H1 (cell line): Measurements from ENCODE around the gene SLC22A23. TPM values are rescaled to one million over a fixed set of nuclear protein-coding genes. Genes with fewer than 3 reads are reported as not detected.

Experiments
- CTCF ChIA-PET: fragments of 300-600 bp; sonication (Branson Sonifier 250); formaldehyde crosslinking; loops from one replicate; lab custom pipeline; 2021; ENCODE audit not compliant: partially characterized antibody; lab: Charles Lee
- POLR2A ChIA-PET: fragments of 300-600 bp; sonication (Branson Sonifier 250); formaldehyde crosslinking; loops from one replicate; lab custom pipeline; 2021; ENCODE audit warnings: inconsistent platforms; ENCODE audit not compliant: partially characterized antibody; lab: Charles Lee
- DNase-seq, 2 experiments: peaks; one replicate each; pipeline versions ENCODE4 v3.0.0 to v3.0.0-alpha.2; 2010 to 2022; ENCODE audit warnings: low spot score in 2 of 2, low read depth in 1 of 2, mixed read lengths in 1 of 2
- FAIRE-seq: peaks from 2 replicates; lab custom pipeline; 2011; peaks lifted over from hg19 to GRCh38; lab: Jason Lieb, UNC
- H2AFZ ChIP-seq: 2 replicates; pipeline ENCODE4 v1.8.1; 2012; ENCODE audit warnings: low read length, inconsistent platforms
- H2AK5ac ChIP-seq: 2 replicates; pipeline ENCODE4 v1.6.1; 2013; ENCODE audit warnings: low read depth, low read length
- H2BK120ac ChIP-seq: replicated peaks from 2 replicates; pipeline ENCODE3; 2013; ENCODE audit warnings: low read depth, low read length, inconsistent platforms
- H2BK12ac ChIP-seq: 2 replicates; pipeline ENCODE4 v1.6.1; 2013; ENCODE audit warnings: low read depth, low read length
- H2BK15ac ChIP-seq: 2 replicates; pipeline ENCODE4 v1.6.1; 2013; ENCODE audit warnings: low read length
- H2BK20ac ChIP-seq: 2 replicates; pipeline ENCODE4 v1.6.1; 2013; ENCODE audit warnings: low read length
- H2BK5ac ChIP-seq: 2 replicates; pipeline ENCODE4 v1.6.1; 2013; ENCODE audit warnings: low read depth, low read length
- H3K14ac ChIP-seq: 2 replicates; pipeline ENCODE4 v1.6.1; 2013; ENCODE audit warnings: inconsistent platforms; ENCODE audit not compliant: insufficient read length
- H3K18ac ChIP-seq: 2 replicates; pipeline ENCODE4 v1.6.1; 2013; ENCODE audit warnings: low read length; ENCODE audit errors: extremely low read depth
- H3K23ac ChIP-seq: 2 replicates; pipeline ENCODE4 v1.6.1; 2013; ENCODE audit warnings: inconsistent platforms; ENCODE audit not compliant: insufficient read length
- H3K23me2 ChIP-seq: 2 replicates; pipeline ENCODE4 v1.6.1; 2013; ENCODE audit warnings: low read depth, low read length
- H3K27ac ChIP-seq: 2 replicates; pipeline ENCODE4 v1.6.1; 2011; ENCODE audit warnings: low read depth, low read length, inconsistent platforms
- H3K27me3 ChIP-seq, 4 experiments: replicated peaks in 1 of 4; 1 replicate in 1 of 4; 2 replicates in 3 of 4; pipeline versions ENCODE4 v1.6.1 to v1.8.1; 2011 to 2013; ENCODE audit warnings: low read length in 3 of 4, mild to moderate bottlenecking in 3 of 4, inconsistent platforms in 2 of 4, mixed read lengths in 2 of 4, moderate library complexity in 1 of 4; ENCODE audit not compliant: control insufficient read depth in 3 of 4, insufficient read depth in 3 of 4; ENCODE audit errors: extremely low read depth in 1 of 4
- H3K36me3 ChIP-seq, 4 experiments: 2 replicates each; pipeline versions ENCODE4 v1.6.1 to v1.8.1; 2011 to 2013; ENCODE audit warnings: mild to moderate bottlenecking in 4 of 4, low read length in 3 of 4, moderate library complexity in 2 of 4, control low read depth in 1 of 4, inconsistent platforms in 1 of 4; ENCODE audit not compliant: insufficient read depth in 4 of 4, control insufficient read depth in 2 of 4
- H3K4ac ChIP-seq: replicated peaks from 2 replicates; pipeline ENCODE3; 2013; ENCODE audit warnings: low read length, low read depth, mixed read lengths, inconsistent platforms; ENCODE audit not compliant: insufficient read length
- H3K4me1 ChIP-seq, 4 experiments: replicated peaks in 1 of 4; 1 replicate in 1 of 4; 2 replicates in 3 of 4; pipeline versions ENCODE4 v1.6.1 to v1.8.1; 2011 to 2013; ENCODE audit warnings: low read length in 3 of 4, inconsistent platforms in 2 of 4, mixed read lengths in 1 of 4; ENCODE audit not compliant: insufficient read depth in 4 of 4, control insufficient read depth in 3 of 4
- H3K4me2 ChIP-seq, 2 experiments: 2 replicates each; pipeline versions ENCODE4 v1.6.1 to v1.8.1; 2011 to 2013; ENCODE audit warnings: low read depth in 2 of 2, low read length in 2 of 2, control low read depth in 1 of 2, inconsistent platforms in 1 of 2, mild to moderate bottlenecking in 1 of 2; ENCODE audit not compliant: insufficient read depth in 1 of 2
- H3K4me3 ChIP-seq, 4 experiments: fragments of 200-600, 300-600 bp in 1 of 4; sonication (generic), shearing (Covaris generic), sonication (Bioruptor Twin) in 1 of 4; 2 replicates each; pipeline versions ENCODE4 v1.5.1 to v1.8.1; 2011 to 2016; ENCODE audit warnings: low read length in 4 of 4, low read depth in 3 of 4, control low read depth in 2 of 4, inconsistent platforms in 2 of 4, mild to moderate bottlenecking in 2 of 4, mixed read lengths in 1 of 4, moderate library complexity in 1 of 4; ENCODE audit not compliant: insufficient read depth in 2 of 4; ENCODE audit errors: extremely low read depth in 1 of 4
- H3K56ac ChIP-seq: replicated peaks from 2 replicates; pipeline ENCODE3; 2013; ENCODE audit warnings: low read depth, mild to moderate bottlenecking, mixed read lengths, low read length, inconsistent platforms; ENCODE audit not compliant: insufficient read length
- H3K79me1 ChIP-seq: 2 replicates; pipeline ENCODE4 v1.6.1; 2013; ENCODE audit warnings: low read depth, low read length, control low read depth
- H3K79me2 ChIP-seq, 2 experiments: 2 replicates each; pipeline versions ENCODE4 v1.6.1 to v1.8.1; 2012 to 2013; ENCODE audit warnings: low read length in 2 of 2, mild to moderate bottlenecking in 2 of 2, inconsistent platforms in 1 of 2; ENCODE audit not compliant: insufficient read depth in 2 of 2, control insufficient read depth in 1 of 2
- H3K9ac ChIP-seq, 4 experiments: replicated peaks in 1 of 4; 1 replicate in 1 of 4; 2 replicates in 3 of 4; pipeline versions ENCODE4 v1.6.1 to v1.8.1; 2011 to 2013; ENCODE audit warnings: low read depth in 3 of 4, low read length in 3 of 4, control low read depth in 2 of 4, mild to moderate bottlenecking in 2 of 4, moderate library complexity in 2 of 4, inconsistent platforms in 1 of 4; ENCODE audit errors: extremely low read depth in 1 of 4
- H3K9me3 ChIP-seq, 2 experiments: 2 replicates each; pipeline versions ENCODE4 v1.6.1 to v1.8.1; 2012 to 2013; ENCODE audit warnings: mild to moderate bottlenecking in 2 of 2, moderate library complexity in 2 of 2, control low read depth in 1 of 2, inconsistent platforms in 1 of 2, low read depth in 1 of 2, low read length in 1 of 2, mixed read lengths in 1 of 2; ENCODE audit not compliant: insufficient read depth in 2 of 2
- H4K20me1 ChIP-seq, 2 experiments: replicated peaks in 1 of 2; 2 replicates each; pipeline versions ENCODE3 to v1.8.1; 2011 to 2013; ENCODE audit warnings: inconsistent platforms in 2 of 2, low read length in 2 of 2, mild to moderate bottlenecking in 1 of 2; ENCODE audit not compliant: insufficient read depth in 2 of 2, control insufficient read depth in 1 of 2
- H4K5ac ChIP-seq: 2 replicates; pipeline ENCODE4 v1.6.1; 2013; ENCODE audit warnings: low read length, low read depth, mixed read lengths, inconsistent platforms; ENCODE audit not compliant: insufficient read length
- H4K8ac ChIP-seq: 2 replicates; pipeline ENCODE4 v1.8.0; 2013; ENCODE audit warnings: mild to moderate bottlenecking, moderate library complexity, low read length, inconsistent platforms; ENCODE audit not compliant: insufficient read depth; ENCODE audit errors: extremely low read depth
- H4K91ac ChIP-seq: replicated peaks from 2 replicates; pipeline ENCODE3; 2013; ENCODE audit warnings: low read length, mixed read lengths, inconsistent platforms; ENCODE audit not compliant: insufficient read length
- GABPA ChIP-seq: IDR thresholded peaks from 2 replicates; pipeline ENCODE4 v1.6.1; 2011; ENCODE audit warnings: mild to moderate bottlenecking, low read length, moderate library complexity, borderline replicate concordance; ENCODE audit not compliant: insufficient read depth
- RAD21 ChIP-seq, 2 experiments: IDR thresholded peaks in 1 of 2; conservative IDR thresholded peaks in 1 of 2; 2 replicates each; pipeline ENCODE4 v1.6.1; 2011; ENCODE audit warnings: low read depth in 2 of 2, low read length in 2 of 2, improper control_type of control experiment in 1 of 2, inconsistent platforms in 1 of 2, mild to moderate bottlenecking in 1 of 2, moderate library complexity in 1 of 2
- WGBS, 2 experiments: shearing (Covaris generic) in 1 of 2; methylation state at CpG; one replicate each; pipeline versions ENCODE4 v1.1.6 to v1.1.7; 2013 to 2015; ENCODE audit warnings: low lambda C conversion rate in 2 of 2, mixed read lengths in 2 of 2, inconsistent platforms in 1 of 2, low coverage in 1 of 2, missing lambda C conversion rate in 1 of 2; ENCODE audit not compliant: insufficient replicate concordance in 2 of 2, insufficient coverage in 1 of 2, insufficient read length in 1 of 2; ENCODE audit errors: extremely low coverage in 1 of 2, missing lambda C conversion rate in 1 of 2; 5-methylcytosine and 5-hydroxymethylcytosine counted together
- polyA plus RNA-seq, 7 experiments: library from polyadenylated mRNA; depleted of rRNA in 3 of 7; stranded (reverse) in 5 of 7; unstranded in 2 of 7; fragments of >200 nt in 5 of 7; fragments of 200-250 nt in 2 of 7; gene quantifications; 1 replicate in 5 of 7; 2 replicates in 1 of 7; 4 replicates in 1 of 7; pipeline versions ENCODE4 v1.2.1 to v1.2.3, GENCODE V29; 2011 to 2013; ENCODE audit warnings: missing spikeins in 2 of 7, mixed read lengths in 2 of 7
- total RNA-seq: library from RNA; stranded (reverse); fragmentation: NEBNext Ultra II Directional; extraction: Animal tissue kit (Norgen Biotek cat#: 25700); gene quantifications from 2 replicates; pipeline ENCODE4 v1.2.1, GENCODE V29; 2021
- TF ChIP-seq, protein P1 (sequence below): IDR thresholded peaks from 2 replicates; pipeline ENCODE4 v1.6.1; 2011; ENCODE audit warnings: low read depth, mild to moderate bottlenecking, low read length; ENCODE audit not compliant: insufficient read depth

The SLC22A23 gene
- total and polyA plus RNA-seq, 2 of the 8 experiments (the other 6 are each of a cell fraction or from before 2014, with no cell fraction given): 9.9 to 38.4 TPM

DNA sequence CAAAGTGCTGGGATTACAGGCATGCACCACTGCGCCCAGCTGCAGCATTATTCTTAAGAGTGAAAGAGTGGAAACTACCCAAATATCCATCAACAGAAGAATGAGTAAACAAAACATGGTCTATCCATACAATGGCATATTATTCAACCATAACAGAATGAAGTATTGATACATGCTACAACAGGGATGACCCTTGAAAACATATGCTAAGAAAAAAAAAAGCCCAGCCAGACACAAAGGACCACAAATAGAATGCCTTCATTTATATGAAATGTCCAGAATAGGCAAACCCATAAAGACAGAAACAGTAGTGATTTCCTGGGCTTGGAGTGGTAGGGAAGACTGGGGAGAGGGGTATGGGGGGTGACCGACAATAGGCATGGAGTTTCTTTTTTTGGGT lies 236.5 kb downstream of the SLC22A23 start:
- 80% methylated on average over 2 of the region's 2 CpGs; no CpG with 5 or more reads in 1 of the 2 experiments for WGBS, 2 experiments
- no peak for FAIRE-seq
- CTCF ChIA-PET: interaction anchor here (0.6 to 3.8 kb wide), 6 partner anchors 9 to 69 kb away, joined by 3 to 13 read pairs (median 3); no protein-coding TSS in a partner anchor

More for the DNA sequence above, 236.5 kb downstream of the SLC22A23 start:
- no peak overlapping the region for H2BK5ac ChIP-seq
- H4K20me1 ChIP-seq: peaks cover 0 to 5% of the 10 kb centered on the region in 2 experiments
- H4K5ac ChIP-seq: no peak overlapping the region
- H3K4me1 ChIP-seq: peaks cover 0 to 2% (median 0%) of the 10 kb centered on the region in 4 experiments; a peak in 1 of 7 replicates
- no peak overlapping the region for H3K4ac ChIP-seq
- no peak overlapping the region for H2BK12ac ChIP-seq
- H3K27ac ChIP-seq: no peak overlapping the region
- H3K27me3 ChIP-seq: no peaks in the 10 kb centered on the region
- H4K8ac ChIP-seq: no peak overlapping the region
- H3K9me3 ChIP-seq: no peaks in the 10 kb centered on the region
- no peak for DNase-seq
- POLR2A ChIA-PET: interaction anchor here (1.4 to 3.0 kb wide), 2 partner anchors 9 to 11 kb away, joined by 3 to 9 read pairs; no protein-coding TSS in a partner anchor
- peaks cover 5% of the 10 kb centered on the region; the same call in 1 of the 2 replicates for H3K23me2 ChIP-seq
- no peak overlapping the region for H2BK120ac ChIP-seq
- no peak overlapping the region for H2BK20ac ChIP-seq
- no peak overlapping the region for H3K9ac ChIP-seq
- no peak overlapping the region for H3K4me2 ChIP-seq
- no peak overlapping the region for H3K23ac ChIP-seq
- H3K18ac ChIP-seq: no peak overlapping the region
- H3K79me2 ChIP-seq: no peaks in the 10 kb centered on the region
- H3K56ac ChIP-seq: no peak overlapping the region
- no peak overlapping the region for H4K91ac ChIP-seq
- no peak overlapping the region for H2AK5ac ChIP-seq
- H3K14ac ChIP-seq: no peak overlapping the region
- no peak overlapping the region for H2AFZ ChIP-seq
- no peaks in the 10 kb centered on the region for H3K79me1 ChIP-seq
- no peak overlapping the region for H2BK15ac ChIP-seq
- H3K36me3 ChIP-seq: peaks cover 0 to 17% (median 5%) of the 10 kb centered on the region in 4 experiments; a peak in 5 of 8 replicates
- H3K4me3 ChIP-seq: no peak overlapping the region
- TF ChIP-seq, protein P1, sequence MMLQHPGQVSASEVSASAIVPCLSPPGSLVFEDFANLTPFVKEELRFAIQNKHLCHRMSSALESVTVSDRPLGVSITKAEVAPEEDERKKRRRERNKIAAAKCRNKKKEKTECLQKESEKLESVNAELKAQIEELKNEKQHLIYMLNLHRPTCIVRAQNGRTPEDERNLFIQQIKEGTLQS: no peak
- TF ChIP-seq GABPA (no peak), RAD21 (IDR thresholded peaks at IDR 0.05 in 1 of 2, conservative IDR thresholded peaks at IDR 0.05 in 1 of 2; ENCODE audit: low read depth in 2 of 2, low read length in 2 of 2) (no peak)
